KMS-11 (cell line): Measurements from ENCODE around the gene HYI.
"Not testable (repeated sequence)": the region's sequence is repeated elsewhere in the genome, so short reads cannot be mapped to it uniquely, and the experiment has no call there.

Source experiments
- H2AFZ ChIP-seq: fragments of 200-600 bp; sonication (generic); 2 replicates; pipeline ENCODE4 v1.6.1; 2016; ENCODE audit warnings: antibody characterized with exemption, mixed run types, low read depth
- H3K27ac ChIP-seq: fragments of 200-600 bp; sonication (generic); 2 replicates; pipeline ENCODE4 v1.6.1; 2016; ENCODE audit warnings: mild to moderate bottlenecking, mixed run types
- H3K27me3 ChIP-seq: fragments of 200-600 bp; sonication (generic); 2 replicates; pipeline ENCODE4 v1.6.1; 2017; ENCODE audit warnings: mild to moderate bottlenecking, low read depth, mixed run types, moderate library complexity; ENCODE audit not compliant: insufficient read depth
- H3K36me3 ChIP-seq: fragments of 200-600 bp; sonication (generic); 2 replicates; pipeline ENCODE4 v1.6.1; 2017; ENCODE audit warnings: mild to moderate bottlenecking, mixed run types; ENCODE audit not compliant: insufficient read depth
- H3K4me1 ChIP-seq: fragments of 200-600 bp; sonication (generic); 2 replicates; pipeline ENCODE4 v1.6.1; 2016; ENCODE audit warnings: mild to moderate bottlenecking, low read depth, mixed run types; ENCODE audit not compliant: poor library complexity, severe bottlenecking
- H3K4me2 ChIP-seq: fragments of 200-600 bp; sonication (generic); 2 replicates; pipeline ENCODE4 v1.7.0; 2016; ENCODE audit warnings: mild to moderate bottlenecking, mixed run types
- H3K4me3 ChIP-seq: fragments of 200-600 bp; sonication (generic); IDR thresholded peaks from 2 replicates; pipeline ENCODE4 v1.6.1; 2017; ENCODE audit warnings: low read depth, low read length, mixed read lengths; ENCODE audit not compliant: insufficient read depth
- H3K79me2 ChIP-seq: fragments of 200-600 bp; sonication (generic); 2 replicates; pipeline ENCODE4 v1.6.1; 2016; ENCODE audit warnings: low read depth, mixed run types; ENCODE audit not compliant: insufficient read depth
- H3K9ac ChIP-seq: fragments of 200-600 bp; sonication (generic); 2 replicates; pipeline ENCODE4 v1.6.1; 2016; ENCODE audit warnings: mild to moderate bottlenecking, mixed run types
- H4K20me1 ChIP-seq: fragments of 200-600 bp; sonication (generic); 2 replicates; pipeline ENCODE4 v1.6.1; 2016; ENCODE audit warnings: mild to moderate bottlenecking, mixed run types; ENCODE audit not compliant: insufficient read depth
- CTCF ChIP-seq: fragments of 200-600 bp; sonication (generic); conservative IDR thresholded peaks from 2 replicates; pipeline ENCODE4 v1.6.1; 2017; ENCODE audit warnings: low read depth, mild to moderate bottlenecking, antibody characterized with exemption, low read length, moderate library complexity, mixed read lengths

Gene HYI, protein sequence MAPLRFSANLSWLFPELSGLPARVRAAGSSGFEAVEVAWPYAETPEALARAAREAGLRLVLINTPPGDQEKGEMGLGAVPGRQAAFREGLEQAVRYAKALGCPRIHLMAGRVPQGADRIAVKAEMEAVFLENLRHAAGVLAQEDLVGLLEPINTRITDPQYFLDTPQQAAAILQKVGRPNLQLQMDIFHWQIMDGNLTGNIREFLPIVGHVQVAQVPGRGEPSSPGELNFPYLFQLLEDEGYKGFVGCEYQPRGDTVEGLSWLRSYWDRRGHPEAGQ

DNA sequence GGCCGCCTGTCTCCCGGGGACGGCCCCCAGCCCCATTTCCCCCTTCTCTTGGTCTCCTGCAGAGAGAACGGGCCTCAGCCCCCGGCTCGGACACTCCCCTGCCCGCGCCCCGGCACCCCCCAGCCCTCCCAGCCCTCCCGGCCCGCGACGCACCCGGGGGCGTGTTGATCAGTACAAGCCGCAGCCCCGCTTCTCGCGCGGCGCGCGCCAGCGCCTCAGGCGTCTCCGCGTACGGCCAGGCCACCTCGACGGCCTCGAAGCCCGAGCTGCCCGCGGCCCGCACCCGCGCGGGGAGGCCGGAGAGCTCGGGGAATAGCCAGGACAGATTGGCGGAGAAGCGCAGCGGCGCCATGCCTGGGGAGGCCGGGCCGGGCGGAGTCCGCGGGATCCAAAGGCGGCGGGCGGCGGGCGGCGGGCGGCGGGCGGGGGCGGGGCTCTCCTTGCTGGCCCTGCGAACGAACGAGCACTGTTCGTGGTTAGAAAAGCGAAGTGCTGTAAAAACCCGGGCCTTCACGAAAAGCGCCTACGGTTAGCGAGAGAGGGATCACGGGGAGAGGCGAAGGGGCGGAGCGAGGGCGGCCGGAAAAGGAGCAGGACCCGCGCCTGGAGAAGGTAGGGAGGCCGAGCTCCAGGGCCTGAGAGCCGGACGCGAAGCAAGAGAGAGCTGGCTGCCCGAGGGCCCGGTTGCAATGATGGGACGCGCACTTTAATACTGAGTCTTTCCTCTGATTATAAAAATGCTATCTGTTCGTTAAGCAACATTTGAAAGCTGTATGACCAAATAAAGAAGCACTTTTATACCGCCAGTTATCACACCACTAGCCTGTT is at the start of gene HYI:
Gene HYI, minus strand, starts transcription at position 490 of the 828 bp plus-strand sequence. Its CDS starts 138 bp downstream, at position 352.
- Histone ChIP-seq H3K9ac (no peak within 1 kb of the TSS), H3K36me3 (no peaks in the 10 kb centered on the region), H3K79me2 (no peaks in the 10 kb centered on the region), H3K4me2 (0 out of 2 replicates have a peak within 1 kb of the TSS, but pooled peaks have one; percentile 23), H4K20me1 (no peaks in the 10 kb centered on the region), H3K4me1 (no peaks in the 10 kb centered on the region), H3K27me3 (no peaks in the 10 kb centered on the region), H3K27ac (no peak within 1 kb of the TSS), H3K4me3 (no peak within 1 kb of the TSS), H2AFZ (no peak within 1 kb of the TSS)
- TF ChIP-seq CTCF = no peak

DNA sequence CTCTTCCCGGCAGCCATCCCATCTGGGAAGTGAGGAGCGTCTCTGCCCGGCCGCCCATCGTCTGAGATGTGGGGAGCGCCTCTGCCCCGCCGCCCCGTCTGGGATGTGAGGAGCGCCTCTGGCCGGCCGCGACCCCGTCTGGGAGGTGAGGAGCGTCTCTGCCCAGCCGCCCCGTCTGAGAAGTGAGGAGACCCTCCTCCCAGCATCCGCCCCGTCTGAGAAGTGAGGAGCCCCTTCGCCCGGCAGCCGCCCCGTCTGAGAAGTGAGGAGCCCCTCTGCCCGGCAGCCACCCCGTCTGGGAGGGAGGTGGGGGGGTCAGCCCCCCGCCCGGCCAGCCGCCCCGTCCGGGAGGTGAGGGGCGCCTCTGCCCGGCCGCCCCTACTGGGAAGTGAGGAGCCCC is 48.1 kb upstream of the HYI start:
- not testable (repeated sequence) for H3K36me3 ChIP-seq, H3K4me1 ChIP-seq, H3K27me3 ChIP-seq, H3K4me3 ChIP-seq, H2AFZ ChIP-seq, H4K20me1 ChIP-seq, H3K9ac ChIP-seq, H3K27ac ChIP-seq, H3K79me2 ChIP-seq, H3K4me2 ChIP-seq

DNA sequence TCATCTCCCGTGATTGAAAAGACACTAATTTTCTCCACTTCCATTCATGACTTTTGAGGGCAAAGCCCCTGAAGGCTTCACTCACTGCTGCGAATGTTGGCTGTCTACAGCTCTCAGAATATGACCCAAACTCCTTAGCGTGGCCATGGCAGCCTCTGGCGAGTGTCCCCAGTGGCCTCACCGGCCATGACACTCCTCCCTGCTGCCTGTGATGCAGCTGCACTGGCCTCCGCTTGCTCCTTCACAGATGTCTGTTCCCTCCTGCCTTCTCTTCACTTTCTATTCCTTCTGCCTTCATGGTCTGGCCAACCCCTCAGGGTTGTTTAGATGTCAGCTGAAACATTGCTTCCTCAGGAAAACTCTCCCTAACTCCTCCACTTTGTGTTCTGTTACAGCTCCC is 46.2 kb upstream of the HYI start:
- Histone ChIP-seq H3K79me2 (no peaks in the 10 kb centered on the region), H3K36me3 (no peaks in the 10 kb centered on the region), H3K9ac (no peak overlapping the region), H3K4me2 (no peak overlapping the region), H3K4me1 (no peaks in the 10 kb centered on the region), H2AFZ (no peak overlapping the region), H3K27ac (no peak overlapping the region), H4K20me1 (no peaks in the 10 kb centered on the region), H3K27me3 (no peaks in the 10 kb centered on the region), H3K4me3 (no peak overlapping the region)
- no peak for TF ChIP-seq CTCF

GRCh38 chr1:43495204-43495603 is 41.5 kb upstream of the HYI start:
- Histone ChIP-seq H3K4me1 (no peaks in the 10 kb centered on the region), H3K79me2 (no peaks in the 10 kb centered on the region), H3K4me3 (no peak overlapping the region), H4K20me1 (no peaks in the 10 kb centered on the region), H2AFZ (no peak overlapping the region), H3K9ac (no peak overlapping the region), H3K27ac (no peak overlapping the region), H3K27me3 (no peaks in the 10 kb centered on the region), H3K4me2 (no peak overlapping the region), H3K36me3 (no peaks in the 10 kb centered on the region)
- no peak for TF ChIP-seq CTCF
